Measurements from ENCODE around the gene PRUNE2. TPM values are rescaled to one million over a fixed set of nuclear protein-coding genes. Genes with fewer than 3 reads are reported as not detected.

The PRUNE2 gene
- total RNA-seq, 1 donor from 2014 or later = 4.3 TPM

- DNase-seq (ENCODE audit: low read depth, low spot score) = no peak
- no peak overlapping the region for H3K4me3 Mint-ChIP-seq
Measured at GRCh38 chr9:76629205-76629990, 276.5 kb downstream of the PRUNE2 start.

GRCh38 chr9:76628155-76628554 is 277.8 kb downstream of the PRUNE2 start:
- Mint-ChIP-seq H3K36me3 (ENCODE audit: low read depth) (no peaks in the 10 kb centered on the region), H3K27ac (ENCODE audit: unreplicated experiment) (no peak overlapping the region), H3K4me1 (peaks cover 12% of the 10 kb centered on the region), H3K27me3 (ENCODE audit: low read depth) (no peaks in the 10 kb centered on the region), H3K9me3 (no peaks in the 10 kb centered on the region), H3K4me3 (no peak overlapping the region)
- no peak for DNase-seq (ENCODE audit: low read depth, low spot score)
- TF ChIP-seq CTCF (conservative IDR thresholded peaks at IDR 0.05) = no peak

More at GRCh38 chr9:76629205-76629990, 276.5 kb downstream of the PRUNE2 start:
- TF ChIP-seq CTCF (conservative IDR thresholded peaks at IDR 0.05) = no peak
- no peaks in the 10 kb centered on the region for H3K27me3 Mint-ChIP-seq (ENCODE audit: low read depth)
- H3K27ac Mint-ChIP-seq (ENCODE audit: unreplicated experiment) = no peak overlapping the region
- H3K4me1 Mint-ChIP-seq = peaks cover 5% of the 10 kb centered on the region
- H3K36me3 Mint-ChIP-seq (ENCODE audit: low read depth) = no peaks in the 10 kb centered on the region
- H3K9me3 Mint-ChIP-seq = no peaks in the 10 kb centered on the region

- Mint-ChIP-seq H3K4me1 (peaks cover 12% of the 10 kb centered on the region), H3K27me3 (ENCODE audit: low read depth) (no peaks in the 10 kb centered on the region), H3K36me3 (ENCODE audit: low read depth) (no peaks in the 10 kb centered on the region), H3K9me3 (no peaks in the 10 kb centered on the region), H3K4me3 (no peak overlapping the region), H3K27ac (ENCODE audit: unreplicated experiment) (no peak overlapping the region)
- DNase-seq (ENCODE audit: low read depth, low spot score) = no peak
- TF ChIP-seq CTCF (conservative IDR thresholded peaks at IDR 0.05) = no peak
Measured at GRCh38 chr9:76626980-76627379, 278.9 kb downstream of the PRUNE2 start.

- no peak for TF ChIP-seq CTCF (conservative IDR thresholded peaks at IDR 0.05)
- Mint-ChIP-seq H3K27ac (ENCODE audit: unreplicated experiment) (no peak overlapping the region), H3K4me3 (no peak overlapping the region)
Measured at GRCh38 chr9:76626141-76626540, 279.8 kb downstream of the PRUNE2 start.

GRCh38 chr9:76624391-76625048 is 281.4 kb downstream of the PRUNE2 start:
- no peak for DNase-seq (ENCODE audit: low read depth, low spot score)
- Mint-ChIP-seq H3K27ac (ENCODE audit: unreplicated experiment) (no peak overlapping the region), H3K4me3 (no peak overlapping the region), H3K36me3 (ENCODE audit: low read depth) (no peaks in the 10 kb centered on the region), H3K4me1 (peaks cover 12% of the 10 kb centered on the region), H3K9me3 (no peaks in the 10 kb centered on the region), H3K27me3 (ENCODE audit: low read depth) (no peaks in the 10 kb centered on the region)
- TF ChIP-seq CTCF (conservative IDR thresholded peaks at IDR 0.05) = no peak

More at GRCh38 chr9:76626141-76626540, 279.8 kb downstream of the PRUNE2 start:
- H3K9me3 Mint-ChIP-seq = no peaks in the 10 kb centered on the region
- no peaks in the 10 kb centered on the region for H3K27me3 Mint-ChIP-seq (ENCODE audit: low read depth)
- no peak for DNase-seq (ENCODE audit: low read depth, low spot score)
- no peaks in the 10 kb centered on the region for H3K36me3 Mint-ChIP-seq (ENCODE audit: low read depth)
- peaks cover 12% of the 10 kb centered on the region for H3K4me1 Mint-ChIP-seq

Data from neural crest cell (in vitro differentiated cells).